Breast epithelium (tissue), 4 donors: Measurements from ENCODE around the gene TTC38. TPM values are rescaled to one million over a fixed set of nuclear protein-coding genes. Genes with fewer than 3 reads are reported as not detected.

Experiments used
- DNase-seq, 2 donors: peaks; one replicate each; pipeline ENCODE4 v3.0.0-alpha.2; 2019; ENCODE audit warnings: low spot score in 2 of 2
- H3K27ac ChIP-seq, 2 donors: fragments of 200-600 bp; sonication (generic) in 1 of 2; one replicate each; pipeline ENCODE4 v1.5.1; 2016 to 2019; ENCODE audit warnings: mild to moderate bottlenecking in 1 of 2
- H3K27me3 ChIP-seq, 2 donors: fragments of 200-600 bp; sonication (generic) in 1 of 2; one replicate each; pipeline versions ENCODE4 v1.5.1 to v1.6.0; 2017 to 2019; ENCODE audit warnings: control low read depth in 1 of 2, mild to moderate bottlenecking in 1 of 2
- H3K36me3 ChIP-seq: fragments of 200-600 bp; one replicate; pipeline ENCODE4 v1.5.1; 2019
- H3K4me1 ChIP-seq, 2 donors: fragments of 200-600 bp; sonication (generic); one replicate each; pipeline ENCODE4 v1.5.1; 2016 to 2019; ENCODE audit warnings: control low read depth in 1 of 2
- H3K4me3 ChIP-seq, 3 donors: fragments of 200-600 bp; sonication (generic); 1 replicate in 2 of 3; 2 replicates in 1 of 3; pipeline ENCODE4 v1.5.1; 2016 to 2019; ENCODE audit warnings: mild to moderate bottlenecking in 3 of 3, moderate library complexity in 2 of 3
- H3K9me3 ChIP-seq, 2 donors: fragments of 200-600 bp; sonication (generic) in 1 of 2; one replicate each; pipeline ENCODE4 v1.5.1; 2016 to 2019; ENCODE audit warnings: control low read depth in 1 of 2
- CTCF ChIP-seq, 3 donors: fragments of 450-650 bp; IDR thresholded peaks; one replicate each; pipeline ENCODE4 v1.5.1; 2016 to 2017; ENCODE audit warnings: antibody characterized with exemption in 3 of 3, mild to moderate bottlenecking in 3 of 3, moderate library complexity in 3 of 3
- POLR2A ChIP-seq: fragments of 450-650 bp; IDR thresholded peaks from one replicate; pipeline ENCODE4 v1.6.1; 2016; ENCODE audit warnings: antibody characterized with exemption, mild to moderate bottlenecking, moderate library complexity
- POLR2AphosphoS5 ChIP-seq, 3 donors: sonication (generic); formaldehyde crosslinking; IDR thresholded peaks; one replicate each; pipeline ENCODE4 v1.6.1; 2017; ENCODE audit warnings: antibody characterized with exemption in 3 of 3
- intact Hi-C: fragments of 100-400 bp; cut with DNase I; formaldehyde crosslinking; loops from one replicate; pipeline ENCODE4 v1.15.1; 2023; ENCODE audit warnings: low total_unique reads
- total RNA-seq, 3 donors: library from RNA; depleted of rRNA; stranded (reverse); fragments of >200 nt; gene quantifications; one replicate each; pipeline ENCODE4 v1.1.0, GENCODE V29; 2016

Gene TTC38
- total RNA-seq, 3 donors from 2014 or later, result 55.6 to 115 (median 82.3) TPM

GRCh38 chr22:46293577-46294260 is 25.9 kb downstream of the TTC38 start:
- Histone ChIP-seq H3K4me3 (no peak overlapping the region), H3K27ac (peak overlapping the region in 1 of 2 donors; percentile 52), H3K36me3 (peaks cover 11% of the 10 kb centered on the region), H3K9me3 (peaks cover 5 to 10% of the 10 kb centered on the region in 2 donors), H3K4me1 (peaks cover 0 to 3% of the 10 kb centered on the region in 2 donors), H3K27me3 (no peaks in the 10 kb centered on the region)
- TF ChIP-seq CTCF (IDR thresholded peaks at IDR 0.05), result no peak
- no peak for TF ChIP-seq POLR2AphosphoS5 (IDR thresholded peaks at IDR 0.05)
- TF ChIP-seq POLR2A, result no peak
- intact Hi-C loops, result loop anchor here (10.0 kb wide), 2 partner anchors 159 to 299 kb away; no protein-coding TSS in a partner anchor
- no peak for DNase-seq

GRCh38 chr22:46294784-46295183 is 27.0 kb downstream of the TTC38 start:
- no peak for DNase-seq
- TF ChIP-seq POLR2A (no peak), POLR2AphosphoS5 (IDR thresholded peaks at IDR 0.05) (no peak), CTCF (IDR thresholded peaks at IDR 0.05) (no peak)

DNA sequence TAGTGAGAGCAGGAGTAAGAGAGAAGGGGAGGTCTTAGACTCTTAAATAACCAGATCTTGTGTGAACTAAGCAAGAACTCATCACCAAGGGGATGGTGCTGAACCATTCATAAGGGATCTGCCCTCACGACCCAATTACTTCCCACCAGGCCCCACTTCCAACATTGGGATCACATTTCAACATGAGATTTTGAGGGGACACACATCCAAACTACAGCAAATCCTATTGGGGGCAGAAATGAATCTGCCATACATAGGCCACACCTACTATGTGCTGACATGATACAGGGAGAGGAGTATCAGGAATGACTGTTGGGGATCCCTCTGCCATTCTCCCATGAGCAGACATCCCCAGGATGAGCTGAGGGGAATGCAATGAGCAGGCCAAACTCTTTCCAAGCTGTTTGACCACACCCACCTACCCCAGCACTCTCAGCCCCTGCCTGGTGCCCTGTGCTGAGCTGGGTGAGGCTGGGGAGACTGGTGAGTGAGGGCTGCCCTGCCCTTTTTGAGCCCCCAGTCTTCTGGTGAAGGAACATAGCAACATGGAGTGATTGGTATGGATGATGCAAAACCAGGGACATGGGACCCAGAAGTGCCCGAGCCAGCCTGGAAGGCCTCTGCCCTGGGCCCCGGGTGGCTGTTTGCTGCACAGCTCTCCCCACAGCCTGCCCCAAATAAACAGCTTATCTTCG is 27.6 kb downstream of the TTC38 start:
- intact Hi-C loops, result loop anchor here (10.0 kb wide), 2 partner anchors 161 to 301 kb away; no protein-coding TSS in a partner anchor
- peak overlapping the region; percentile 95 for H3K27ac ChIP-seq
- TF ChIP-seq CTCF (IDR thresholded peaks at IDR 0.05), result no peak
- no peak for TF ChIP-seq POLR2AphosphoS5 (IDR thresholded peaks at IDR 0.05)
- no peak for TF ChIP-seq POLR2A
- peak overlapping the region in 2 of 3 donors; percentile 67 to 76 for H3K4me3 ChIP-seq
- peaks cover 5 to 10% of the 10 kb centered on the region in 2 donors for H3K9me3 ChIP-seq
- H3K4me1 ChIP-seq, result peaks cover 0 to 3% of the 10 kb centered on the region in 2 donors
- H3K27me3 ChIP-seq, result no peaks in the 10 kb centered on the region
- H3K36me3 ChIP-seq, result peaks cover 11% of the 10 kb centered on the region
- DNase-seq, result no peak

More at GRCh38 chr22:46294784-46295183, 27.0 kb downstream of the TTC38 start:
- Histone ChIP-seq H3K4me1 (peaks cover 0 to 3% of the 10 kb centered on the region in 2 donors), H3K27me3 (no peaks in the 10 kb centered on the region), H3K27ac (no peak overlapping the region), H3K9me3 (peaks cover 5 to 10% of the 10 kb centered on the region in 2 donors), H3K36me3 (peaks cover 11% of the 10 kb centered on the region), H3K4me3 (no peak overlapping the region)
- intact Hi-C loops, result loop anchor here (10.0 kb wide), 2 partner anchors 160 to 300 kb away; no protein-coding TSS in a partner anchor

DNA sequence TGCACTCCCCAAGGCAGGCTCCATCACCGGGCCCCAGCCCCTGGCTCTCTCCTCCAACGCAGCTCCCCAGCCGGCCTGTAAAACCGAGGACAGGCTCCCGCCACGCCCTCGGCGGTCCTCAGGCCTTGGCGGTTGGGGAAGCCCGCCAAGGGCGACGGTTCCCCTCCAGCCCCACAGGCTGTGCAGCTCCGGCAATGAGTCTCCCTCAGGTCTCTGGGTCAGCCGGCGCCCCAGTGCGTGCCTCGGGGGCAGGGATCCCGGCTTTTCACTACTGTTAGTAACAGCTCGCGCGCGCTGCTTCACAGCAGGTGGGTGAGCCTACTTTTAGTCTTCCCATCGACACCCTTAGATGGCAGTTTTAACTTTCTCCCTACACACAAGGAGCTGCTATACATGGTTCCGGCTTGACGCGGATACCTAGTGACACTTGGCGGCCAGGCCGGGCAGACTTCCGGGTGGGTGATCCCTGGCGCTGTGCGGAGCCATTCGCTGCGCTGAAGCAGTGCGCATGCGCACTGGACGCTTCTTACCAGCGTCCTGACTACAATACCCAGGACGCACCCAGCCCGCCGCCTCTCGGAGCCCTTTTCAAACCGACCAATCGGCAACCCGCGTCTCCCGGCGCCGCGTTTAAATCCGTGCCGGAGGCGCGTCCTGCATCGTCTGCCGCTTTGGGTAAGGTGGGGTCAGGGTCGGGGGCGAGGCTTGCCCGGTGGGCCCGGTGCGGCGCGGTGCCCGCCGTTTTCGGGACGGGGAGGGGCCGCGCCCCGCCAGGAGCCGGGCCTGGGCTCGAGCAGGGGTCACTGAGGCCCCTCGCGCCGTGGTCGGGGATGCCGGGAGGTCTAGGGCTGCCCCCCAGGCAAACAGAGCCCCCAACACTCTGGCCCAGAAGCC is 28.7 kb downstream of the TTC38 start, which contains the start of gene GTSE1:
Gene GTSE1, plus strand, starts transcription at position 614 of the 894 bp plus-strand sequence. CDS start 531 bp downstream, outside the sequence.
- intact Hi-C loops, result loop anchor here (10.0 kb wide), 2 partner anchors 162 to 302 kb away; no protein-coding TSS in a partner anchor
- DNase-seq, result peak; percentile 96 to 97
- peaks cover 11% of the 10 kb centered on the region for H3K36me3 ChIP-seq
- no peaks in the 10 kb centered on the region for H3K27me3 ChIP-seq
- peaks cover 0 to 3% of the 10 kb centered on the region in 2 donors for H3K4me1 ChIP-seq
- peak; percentile 71 to 84 (median 80) for TF ChIP-seq POLR2AphosphoS5 (IDR thresholded peaks at IDR 0.05)
- TF ChIP-seq CTCF (IDR thresholded peaks at IDR 0.05), result no peak
- TF ChIP-seq POLR2A, result peak; percentile 34
- H3K9me3 ChIP-seq, result peaks cover 2 to 9% of the 10 kb centered on the region in 2 donors
- peak within 1 kb of the TSS; percentile 95 for H3K27ac ChIP-seq
- H3K4me3 ChIP-seq, result peak within 1 kb of the TSS; percentile 50 to 76 (median 67)
